CD4-positive, alpha-beta T cell treated with Interleukin-6 at 100 ng/mL for 8 hours (primary cell): ENCODE data around the gene ACTN1.

Experiments used
- DNase-seq: peaks from one replicate; pipeline ENCODE4 v3.0.0-alpha.2; 2020; ENCODE audit warnings: mixed read lengths, low spot score

ACTN1 gene

GRCh38 chr14:68969278-68970033, 9.6 kb downstream of the ACTN1 start:
- DNase-seq = no peak

GRCh38 chr14:68968721-68969120, 10.4 kb downstream of the ACTN1 start:
- no peak for DNase-seq

- peak; percentile 85 for DNase-seq
These were observed 11.1 kb downstream of the ACTN1 start for GRCh38 chr14:68968051-68968450.

GRCh38 chr14:68967459-68967940, 11.6 kb downstream of the ACTN1 start:
- no peak for DNase-seq

GRCh38 chr14:68966872-68967301, 12.2 kb downstream of the ACTN1 start:
- no peak for DNase-seq

GRCh38 chr14:68965261-68965761, 13.8 kb downstream of the ACTN1 start:
- DNase-seq = no peak

- DNase-seq = no peak
These were observed 14.6 kb downstream of the ACTN1 start for GRCh38 chr14:68964300-68965093.

GRCh38 chr14:68962681-68963080, 16.4 kb downstream of the ACTN1 start:
- no peak for DNase-seq

GRCh38 chr14:68961781-68962584, 17.1 kb downstream of the ACTN1 start:
- DNase-seq = no peak

- no peak for DNase-seq
These were observed 17.7 kb downstream of the ACTN1 start for GRCh38 chr14:68961361-68961760.

GRCh38 chr14:68960123-68960522, 19.0 kb downstream of the ACTN1 start:
- DNase-seq = no peak

- no peak for DNase-seq
These were observed 20.1 kb downstream of the ACTN1 start for GRCh38 chr14:68959035-68959434.

- no peak for DNase-seq
These were observed 20.5 kb downstream of the ACTN1 start for GRCh38 chr14:68958553-68958952.

- DNase-seq = no peak
These were observed 21.3 kb downstream of the ACTN1 start for GRCh38 chr14:68957775-68958174.

- DNase-seq = no peak
These were observed 22.4 kb downstream of the ACTN1 start for GRCh38 chr14:68956724-68957123.

- no peak for DNase-seq
These were observed 23.3 kb downstream of the ACTN1 start for GRCh38 chr14:68955851-68956179.

- no peak for DNase-seq
These were observed 23.8 kb downstream of the ACTN1 start for GRCh38 chr14:68955164-68955850.

- DNase-seq = no peak
These were observed 25.9 kb downstream of the ACTN1 start for GRCh38 chr14:68953196-68953555.

GRCh38 chr14:68952531-68953195, 26.4 kb downstream of the ACTN1 start:
- DNase-seq = no peak

GRCh38 chr14:68951800-68952530, 27.1 kb downstream of the ACTN1 start:
- DNase-seq = no peak
